GM18909 (cell line): Measurements from ENCODE around the gene ZNF783.
"Not testable (repeated sequence)": the region's sequence is repeated elsewhere in the genome, so short reads cannot be mapped to it uniquely, and the experiment has no call there.

Experiments
- ATAC-seq: cut with Tn5 transposase; IDR thresholded peaks from one replicate; pipeline ENCODE4 v1.9.1; 2021; ENCODE audit warnings: mild to moderate bottlenecking; ENCODE audit not compliant: unreplicated experiment, poor library complexity

Gene ZNF783

GRCh38 chr7:149295481-149295850, 33.5 kb downstream of the ZNF783 start:
- no peak for ATAC-seq

DNA sequence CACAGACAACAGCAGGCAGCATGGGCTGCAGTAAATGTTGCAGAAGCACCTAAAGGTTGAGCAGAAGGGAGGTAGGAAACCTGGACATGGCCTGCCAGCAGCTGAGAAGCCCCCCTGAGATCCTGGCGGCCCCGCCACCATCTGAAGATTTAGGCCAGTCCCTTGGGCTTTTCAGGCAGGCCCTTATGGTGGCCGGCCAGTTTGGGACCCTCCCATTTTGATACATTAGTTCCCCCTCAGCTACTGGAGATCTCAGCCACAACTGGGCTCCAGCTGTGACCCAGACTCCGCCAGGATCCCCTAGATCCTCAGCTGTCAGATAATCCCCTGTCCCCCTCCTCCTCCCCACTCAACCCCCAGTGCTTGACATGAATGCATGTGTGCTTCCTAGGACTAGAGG, 34.4 kb downstream of the ZNF783 start:
- ATAC-seq = no peak

GRCh38 chr7:149297034-149297755, 35.2 kb downstream of the ZNF783 start:
- no peak for ATAC-seq

DNA sequence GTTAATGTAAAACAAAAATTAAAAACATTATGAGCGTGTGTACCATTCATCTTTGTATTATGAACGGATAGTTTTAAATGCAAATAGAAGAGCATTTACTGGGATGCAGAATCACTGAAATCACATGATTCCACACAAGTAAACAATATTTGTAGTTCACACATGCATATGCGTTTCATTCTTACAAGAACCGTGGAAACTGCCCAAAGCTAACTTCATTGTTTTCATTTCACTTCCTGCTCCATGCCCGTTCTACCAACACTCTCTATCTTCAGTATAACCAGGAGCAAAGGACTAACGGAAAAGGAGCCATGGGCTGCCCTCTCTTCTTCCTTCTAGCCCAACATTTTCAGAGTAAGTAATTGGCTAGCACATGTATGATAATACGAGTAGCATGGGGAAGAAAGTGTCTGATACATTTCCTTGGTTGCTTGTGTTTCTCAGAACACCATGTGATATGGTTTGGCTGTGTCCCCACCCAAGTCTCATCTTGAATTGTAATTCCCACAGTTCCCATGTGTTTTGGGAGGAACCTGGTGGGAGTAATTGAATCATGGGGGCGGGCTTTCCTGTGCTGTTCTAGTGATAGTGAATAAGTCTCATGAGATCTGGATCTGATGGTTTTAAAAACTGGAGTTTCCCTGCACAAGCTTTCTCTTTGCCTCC, 38.8 kb downstream of the ZNF783 start:
- ATAC-seq = no peak

GRCh38 chr7:149302222-149302621, 40.2 kb downstream of the ZNF783 start:
- no peak for ATAC-seq

DNA sequence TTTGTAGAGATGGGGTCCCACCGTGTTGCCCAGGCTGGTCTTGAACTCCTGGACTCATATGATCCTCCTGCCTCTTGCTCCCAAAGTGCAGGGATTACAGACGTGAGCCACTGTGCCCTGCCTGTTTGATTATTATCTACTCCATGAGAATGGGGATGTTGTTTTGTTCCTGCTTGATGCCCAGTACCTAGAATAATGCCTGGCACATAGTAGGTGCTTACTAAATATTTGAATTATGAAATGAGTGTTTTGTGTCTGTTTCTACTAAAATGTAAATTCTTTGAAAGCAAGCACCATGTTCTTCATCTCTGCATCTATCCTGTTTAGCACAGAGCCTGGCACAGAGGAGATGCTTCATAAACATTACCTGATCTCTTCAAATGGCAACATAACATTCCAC, 40.9 kb downstream of the ZNF783 start:
- ATAC-seq = no peak

DNA sequence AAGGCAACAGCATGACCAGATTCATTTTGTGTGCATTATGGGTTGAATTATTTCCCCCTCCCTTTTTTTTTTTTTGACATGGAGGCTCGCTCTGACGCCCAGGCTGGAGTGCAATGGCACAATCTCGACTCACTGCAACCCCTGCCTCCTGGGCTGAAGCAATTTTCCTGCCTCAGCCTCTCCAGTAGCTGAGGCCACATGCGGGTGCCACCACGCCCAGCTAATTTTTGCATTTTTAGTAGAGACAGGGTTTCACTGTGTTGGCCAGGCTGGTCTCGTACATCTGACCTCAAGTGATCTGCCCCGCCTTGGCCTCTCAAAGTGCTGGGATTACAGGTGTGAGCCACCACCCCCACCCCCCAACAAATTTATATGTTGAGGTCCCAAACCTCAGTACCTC, 42.0 kb downstream of the ZNF783 start:
- ATAC-seq = no peak

GRCh38 chr7:149306854-149307253, 44.9 kb downstream of the ZNF783 start:
- ATAC-seq = no peak

DNA sequence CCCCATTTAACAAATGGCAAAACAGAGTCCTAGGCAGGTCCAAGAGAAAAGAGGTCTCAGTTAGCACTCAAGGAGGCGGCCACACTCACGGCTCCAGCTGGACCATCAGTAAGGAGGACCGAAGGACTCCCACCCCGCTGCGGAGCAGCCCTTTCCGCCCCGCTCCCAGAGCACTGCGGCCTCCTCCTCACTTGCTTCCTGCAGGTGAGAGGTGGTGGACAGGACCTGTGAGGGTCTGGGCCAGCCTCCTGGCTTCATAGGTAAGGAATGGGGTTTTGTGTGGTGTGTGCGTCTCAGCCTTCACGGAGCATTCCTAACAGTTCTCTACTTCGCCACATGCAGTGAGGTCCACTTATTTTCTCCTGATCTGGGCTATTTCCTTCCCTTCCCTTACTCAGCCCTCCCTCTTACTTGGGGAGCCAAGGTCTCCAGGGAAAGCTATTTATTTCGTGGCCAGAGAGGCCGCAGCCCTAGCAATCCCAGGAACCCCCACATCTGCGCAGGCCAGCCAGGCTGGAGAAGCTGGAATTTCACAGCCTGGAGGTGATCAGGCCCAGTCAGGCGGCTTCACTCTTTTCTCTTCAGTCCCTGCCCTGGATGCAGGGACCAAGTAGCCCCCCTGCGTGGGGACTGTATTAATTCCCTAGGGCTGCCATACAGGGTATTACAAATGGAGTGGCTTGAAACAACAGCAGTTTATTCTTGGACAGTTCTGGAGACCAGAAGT, 45.9 kb downstream of the ZNF783 start:
- no peak for ATAC-seq

- ATAC-seq = no peak
Measured at GRCh38 chr7:149310113-149310836, 48.3 kb downstream of the ZNF783 start.

- no peak for ATAC-seq
Measured at GRCh38 chr7:149310990-149311573, 49.1 kb downstream of the ZNF783 start.

DNA sequence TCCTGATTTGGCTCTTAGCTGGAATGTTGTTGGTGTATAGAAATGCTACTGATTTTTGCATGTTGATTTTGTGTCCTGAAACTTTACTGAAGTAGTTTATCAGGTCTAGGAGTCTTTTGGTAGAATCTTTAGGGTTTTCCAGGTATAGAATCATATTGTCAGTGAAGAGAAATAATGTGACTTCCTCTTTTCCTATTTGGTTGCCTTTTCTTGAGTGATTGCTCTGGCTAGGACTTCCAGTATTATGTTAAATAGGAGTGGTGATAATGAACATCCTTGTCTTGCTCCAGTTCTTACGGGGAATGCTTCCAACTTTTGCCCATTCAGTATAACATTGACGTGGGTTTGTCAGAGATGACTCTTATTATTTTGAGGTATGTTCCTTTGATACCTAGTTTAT, 52.0 kb downstream of the ZNF783 start:
- no peak for ATAC-seq

- ATAC-seq = no peak
Measured at GRCh38 chr7:149316606-149317005, 54.6 kb downstream of the ZNF783 start.

DNA sequence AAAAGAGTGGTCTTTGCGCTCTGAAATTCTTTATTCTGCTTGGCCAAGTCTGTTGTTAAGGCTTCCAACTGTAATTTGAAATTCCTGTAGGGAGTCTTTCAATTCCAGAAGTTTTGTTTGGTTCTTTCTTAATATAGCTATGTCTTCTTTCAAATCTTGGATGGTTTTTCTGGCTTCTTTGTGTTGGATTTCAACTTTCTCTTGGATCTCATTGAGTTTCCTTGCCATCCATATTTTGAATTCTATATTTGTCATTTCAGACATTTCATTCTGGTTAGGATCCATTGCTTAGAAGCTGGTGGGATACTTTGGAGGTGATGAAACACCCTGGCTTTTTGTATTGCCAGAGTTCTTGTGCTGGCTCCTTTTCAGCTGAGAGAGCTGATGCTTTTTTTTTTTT, 55.5 kb downstream of the ZNF783 start:
- no peak for ATAC-seq

DNA sequence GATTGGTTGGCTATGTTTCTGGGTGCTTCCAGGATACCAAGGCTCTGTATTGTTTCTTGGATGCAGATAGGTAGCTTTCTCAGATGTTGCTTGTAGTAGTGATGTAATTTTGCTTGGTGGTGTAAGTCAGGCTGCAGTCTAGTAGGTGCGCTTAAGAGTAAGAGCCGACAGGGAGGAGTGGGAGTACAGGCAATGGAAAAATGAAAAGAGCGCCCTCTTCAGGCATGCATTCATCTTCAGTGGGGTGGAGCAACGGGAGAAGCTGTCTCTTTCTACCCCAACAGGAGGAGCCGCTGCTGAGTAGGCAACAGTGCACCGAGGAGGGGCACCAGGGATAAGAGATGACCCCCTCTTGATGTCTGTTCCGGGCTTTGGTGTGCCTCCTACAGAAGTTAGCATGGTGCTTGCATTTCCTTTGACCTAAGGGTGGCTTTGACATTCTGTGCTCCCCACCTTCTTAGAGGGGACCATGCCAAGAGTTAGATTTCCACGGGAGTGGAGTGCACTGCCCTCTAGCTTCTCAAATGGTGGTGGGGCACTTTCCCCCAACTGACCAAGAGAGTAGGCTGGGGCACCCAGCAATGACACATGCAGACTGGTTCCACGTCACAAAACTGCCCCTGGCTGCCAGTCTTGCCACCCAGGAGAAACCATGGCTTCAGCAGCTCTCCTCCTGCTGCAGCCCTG, 56.1 kb downstream of the ZNF783 start:
- ATAC-seq = no peak

DNA sequence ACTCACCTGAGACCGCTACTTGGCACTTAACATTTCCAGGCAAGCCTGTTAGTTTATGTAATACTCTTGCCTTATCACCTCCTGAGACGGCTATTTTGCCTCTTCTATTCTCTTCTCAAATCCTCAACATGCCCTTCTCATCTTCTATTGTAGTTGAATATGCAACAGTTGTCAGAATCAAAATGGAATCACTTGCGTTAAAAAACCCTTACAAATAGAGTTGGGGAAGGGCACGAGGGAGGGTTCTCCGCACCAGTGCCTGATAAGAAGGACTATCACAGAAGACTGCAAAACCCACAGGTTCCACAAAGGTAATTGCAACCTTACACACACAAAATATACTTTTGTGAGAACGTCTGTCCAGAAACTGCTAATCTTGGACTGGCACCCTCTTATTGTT, 57.4 kb downstream of the ZNF783 start:
- no peak for ATAC-seq

- no peak for ATAC-seq
Measured at GRCh38 chr7:149320313-149321124, 58.5 kb downstream of the ZNF783 start.

DNA sequence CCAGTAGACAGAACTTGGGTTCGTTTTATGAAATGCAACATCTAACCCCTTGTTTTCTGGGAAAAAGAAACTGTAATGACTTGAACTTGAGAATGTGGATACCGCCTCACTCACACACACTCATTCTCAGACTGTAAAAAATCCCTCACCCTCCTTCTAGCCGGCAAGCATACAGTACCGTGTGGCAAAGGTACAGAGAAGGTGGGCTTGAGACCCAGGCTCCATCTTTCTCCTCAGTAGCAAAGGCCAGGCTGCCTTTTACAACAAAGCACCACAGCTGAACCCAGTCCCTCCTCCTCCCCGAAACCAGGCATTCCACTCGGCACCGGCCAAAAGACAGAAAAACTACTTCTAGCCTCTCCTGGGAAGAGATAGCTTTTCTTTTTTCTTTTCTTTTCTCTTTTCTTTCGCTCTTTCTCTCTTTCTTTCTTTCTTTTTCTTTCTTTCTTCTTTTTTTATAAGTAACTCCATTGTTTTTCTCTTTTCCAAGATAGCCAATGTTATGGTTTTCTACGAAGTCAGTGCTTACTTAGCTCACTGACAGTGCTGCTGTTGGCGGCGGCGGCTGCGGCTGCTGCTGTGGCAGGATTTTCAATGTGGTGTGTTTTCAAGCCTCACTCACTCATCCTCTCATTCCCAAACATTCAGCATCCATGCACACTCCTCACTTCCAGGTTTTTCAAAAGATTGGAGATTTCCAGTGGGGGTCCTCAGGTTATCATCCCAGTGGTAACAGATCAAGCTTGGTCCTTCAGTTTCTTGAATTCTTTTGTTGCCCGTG, 59.3 kb downstream of the ZNF783 start:
- not testable (repeated sequence) for ATAC-seq
